ENCODE measurements around the gene USPL1. TPM values are rescaled to one million over a fixed set of nuclear protein-coding genes. Genes with fewer than 3 reads are reported as not detected.
"Not testable (repeated sequence)": the region's sequence is repeated elsewhere in the genome, so short reads cannot be mapped to it uniquely, and the experiment has no call there.

The USPL1 gene
- total RNA-seq, 4 donors from 2014 or later, result 14.4 to 28.4 (median 21.8) TPM

- Histone ChIP-seq H3K4me3 (no peak overlapping the region), H3K4me1 (peaks cover 12% of the 10 kb centered on the region), H3K36me3 (peaks cover 40% of the 10 kb centered on the region), H3K9me3 (no peaks in the 10 kb centered on the region), H3K27me3 (no peaks in the 10 kb centered on the region), H3K27ac (no peak overlapping the region)
- 88% methylated on average over 4 of the region's 4 CpGs for WGBS
- TF ChIP-seq POLR2AphosphoS5 (IDR thresholded peaks at IDR 0.05) (no peak), EP300 (IDR thresholded peaks at IDR 0.05) (no peak), POLR2A (IDR thresholded peaks at IDR 0.05) (no peak), CTCF (IDR thresholded peaks at IDR 0.05) (no peak)
- no peak for DNase-seq (ENCODE audit: low spot score in 2 of 2)
These were observed 16.1 kb downstream of the USPL1 start for GRCh38 chr13:30633861-30634260.

- Histone ChIP-seq H3K27me3 (no peaks in the 10 kb centered on the region), H3K36me3 (peaks cover 30% of the 10 kb centered on the region), H3K4me1 (peaks cover 12% of the 10 kb centered on the region), H3K27ac (no peak overlapping the region), H3K9me3 (no peaks in the 10 kb centered on the region), H3K4me3 (no peak overlapping the region)
- WGBS, result 87% methylated on average over 3 of the region's 3 CpGs
- no peak for DNase-seq (ENCODE audit: low spot score in 2 of 2)
- TF ChIP-seq POLR2AphosphoS5 (IDR thresholded peaks at IDR 0.05), result no peak
- TF ChIP-seq EP300 (IDR thresholded peaks at IDR 0.05), result no peak
- no peak for TF ChIP-seq POLR2A (IDR thresholded peaks at IDR 0.05)
- no peak for TF ChIP-seq CTCF (IDR thresholded peaks at IDR 0.05)
These were observed 17.1 kb downstream of the USPL1 start for GRCh38 chr13:30634838-30635237.

GRCh38 chr13:30638301-30638700 is 20.6 kb downstream of the USPL1 start:
- no peaks in the 10 kb centered on the region for H3K9me3 ChIP-seq
- no peak overlapping the region for H3K4me3 ChIP-seq
- H3K27me3 ChIP-seq, result no peaks in the 10 kb centered on the region
- WGBS, result 88% methylated on average over 4 of the region's 4 CpGs
- H3K36me3 ChIP-seq, result peaks cover 24% of the 10 kb centered on the region
- TF ChIP-seq CTCF (IDR thresholded peaks at IDR 0.05) (no peak), POLR2A (IDR thresholded peaks at IDR 0.05) (no peak), POLR2AphosphoS5 (IDR thresholded peaks at IDR 0.05) (no peak), EP300 (IDR thresholded peaks at IDR 0.05) (no peak)
- DNase-seq (ENCODE audit: low spot score in 2 of 2), result no peak
- no peak overlapping the region for H3K27ac ChIP-seq
- H3K4me1 ChIP-seq, result peaks cover 12% of the 10 kb centered on the region

DNA sequence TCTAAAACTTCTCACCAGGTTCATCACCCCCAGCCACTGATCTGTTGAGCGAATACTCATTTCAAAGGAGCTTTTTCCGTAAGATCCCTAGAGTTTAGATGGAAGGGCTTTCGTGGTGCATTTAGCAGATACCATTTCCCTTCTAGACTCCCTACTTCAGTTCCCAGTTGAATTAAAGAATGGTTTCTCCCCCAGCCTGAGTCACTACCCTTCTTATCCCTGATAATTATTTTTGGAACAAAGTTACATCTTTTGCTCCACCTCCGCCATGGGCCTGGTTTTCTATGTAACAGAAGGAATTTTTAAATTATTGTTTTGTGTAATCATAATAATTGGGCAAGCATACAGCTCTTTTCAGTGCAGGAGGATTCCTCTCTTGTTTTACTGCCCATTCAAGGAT is 22.0 kb downstream of the USPL1 start:
- Histone ChIP-seq H3K4me1 (peaks cover 12% of the 10 kb centered on the region), H3K27ac (no peak overlapping the region), H3K36me3 (peaks cover 36% of the 10 kb centered on the region), H3K27me3 (no peaks in the 10 kb centered on the region), H3K9me3 (no peaks in the 10 kb centered on the region), H3K4me3 (no peak overlapping the region)
- no peak for DNase-seq (ENCODE audit: low spot score in 2 of 2)
- TF ChIP-seq POLR2AphosphoS5 (IDR thresholded peaks at IDR 0.05), result no peak
- 88% methylated on average over 4 of the region's 4 CpGs for WGBS

DNA sequence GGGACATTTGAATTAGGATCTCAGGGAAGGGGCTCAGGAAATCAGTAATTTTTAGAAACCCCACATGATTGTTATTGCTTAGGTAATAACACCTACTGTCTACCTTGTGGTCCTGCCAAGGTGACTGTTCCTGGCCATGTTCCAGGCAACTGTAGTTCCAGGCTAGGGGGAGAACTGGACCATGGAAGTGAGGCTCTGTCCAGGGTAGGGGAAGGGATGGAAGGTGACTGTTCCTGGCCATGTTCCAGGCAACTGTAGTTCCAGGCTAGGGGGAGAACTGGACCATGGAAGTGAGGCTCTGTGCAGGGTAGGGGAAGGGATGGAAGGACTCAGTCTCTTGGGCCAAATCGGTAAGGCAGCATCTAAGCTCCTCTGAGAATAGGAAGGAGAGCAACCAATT is 23.5 kb downstream of the USPL1 start:
- not testable (repeated sequence) for H3K27ac ChIP-seq; DNase-seq (ENCODE audit: low spot score in 2 of 2); H3K27me3 ChIP-seq; H3K4me1 ChIP-seq; H3K4me3 ChIP-seq; H3K9me3 ChIP-seq
- peaks cover 48% of the 10 kb centered on the region for H3K36me3 ChIP-seq
- WGBS, result 93% methylated on average over 1 of the region's 1 CpG

GRCh38 chr13:30645629-30646028 is 27.9 kb downstream of the USPL1 start:
- H3K27me3 ChIP-seq, result no peaks in the 10 kb centered on the region
- no peak for DNase-seq (ENCODE audit: low spot score in 2 of 2)
- H3K4me3 ChIP-seq, result no peak overlapping the region
- no peak overlapping the region for H3K27ac ChIP-seq
- peaks cover 81% of the 10 kb centered on the region for H3K36me3 ChIP-seq
- no peaks in the 10 kb centered on the region for H3K4me1 ChIP-seq
- no peak for TF ChIP-seq CTCF (IDR thresholded peaks at IDR 0.05)
- TF ChIP-seq EP300 (IDR thresholded peaks at IDR 0.05), result no peak
- TF ChIP-seq POLR2A (IDR thresholded peaks at IDR 0.05), result no peak
- no peak for TF ChIP-seq POLR2AphosphoS5 (IDR thresholded peaks at IDR 0.05)
- no peaks in the 10 kb centered on the region for H3K9me3 ChIP-seq
